ENCODE results near the gene BCAS1. TPM values are rescaled to one million over a fixed set of nuclear protein-coding genes. Genes with fewer than 3 reads are reported as not detected.

The BCAS1 gene
- total RNA-seq, 1 donor from 2014 or later, result 2.1 TPM

- no peak overlapping the region for H3K4me3 ChIP-seq (ENCODE audit: low read length in 3 of 3)
- no peak overlapping the region for H3K27ac ChIP-seq (ENCODE audit: low read depth, low read length)
- H3K4me1 ChIP-seq (ENCODE audit: control insufficient read depth in 3 of 3, insufficient read depth in 3 of 3, low read length in 3 of 3), result peaks cover 11 to 17% (median 14%) of the 10 kb centered on the region in 3 donors
- no peaks in the 10 kb centered on the region for H3K36me3 ChIP-seq (ENCODE audit: control insufficient read depth in 3 of 3, insufficient read depth in 3 of 3, low read length in 3 of 3)
- H3K27me3 ChIP-seq (ENCODE audit: control insufficient read depth in 3 of 3, insufficient read depth in 3 of 3, low read length in 3 of 3), result no peaks in the 10 kb centered on the region
- H3K9me3 ChIP-seq (ENCODE audit: control insufficient read depth in 3 of 3, low read length in 3 of 3), result no peaks in the 10 kb centered on the region
- H3K9ac ChIP-seq (ENCODE audit: low read depth in 1 of 3, low read length in 3 of 3), result no peak overlapping the region
Observed at GRCh38 chr20:53903652-53903987, 166.8 kb downstream of the BCAS1 start.

- Histone ChIP-seq H3K4me3 (ENCODE audit: low read length in 3 of 3) (no peak overlapping the region), H3K27me3 (ENCODE audit: control insufficient read depth in 3 of 3, insufficient read depth in 3 of 3, low read length in 3 of 3) (no peaks in the 10 kb centered on the region), H3K36me3 (ENCODE audit: control insufficient read depth in 3 of 3, insufficient read depth in 3 of 3, low read length in 3 of 3) (no peaks in the 10 kb centered on the region), H3K27ac (ENCODE audit: low read depth, low read length) (no peak overlapping the region), H3K9me3 (ENCODE audit: control insufficient read depth in 3 of 3, low read length in 3 of 3) (no peaks in the 10 kb centered on the region), H3K4me1 (ENCODE audit: control insufficient read depth in 3 of 3, insufficient read depth in 3 of 3, low read length in 3 of 3) (peaks cover 11 to 17% (median 14%) of the 10 kb centered on the region in 3 donors), H3K9ac (ENCODE audit: low read depth in 1 of 3, low read length in 3 of 3) (no peak overlapping the region)
Observed at GRCh38 chr20:53902968-53903651, 167.3 kb downstream of the BCAS1 start.

GRCh38 chr20:53901497-53902096, 168.8 kb downstream of the BCAS1 start:
- peak overlapping the region; percentile 82 for H3K27ac ChIP-seq (ENCODE audit: low read depth, low read length)
- no peaks in the 10 kb centered on the region for H3K27me3 ChIP-seq (ENCODE audit: control insufficient read depth in 3 of 3, insufficient read depth in 3 of 3, low read length in 3 of 3)
- H3K9ac ChIP-seq (ENCODE audit: low read depth in 1 of 3, low read length in 3 of 3), result no peak overlapping the region
- H3K4me1 ChIP-seq (ENCODE audit: control insufficient read depth in 3 of 3, insufficient read depth in 3 of 3, low read length in 3 of 3), result peaks cover 11 to 17% (median 14%) of the 10 kb centered on the region in 3 donors
- no peaks in the 10 kb centered on the region for H3K9me3 ChIP-seq (ENCODE audit: control insufficient read depth in 3 of 3, low read length in 3 of 3)
- H3K4me3 ChIP-seq (ENCODE audit: low read length in 3 of 3), result no peak overlapping the region
- no peaks in the 10 kb centered on the region for H3K36me3 ChIP-seq (ENCODE audit: control insufficient read depth in 3 of 3, insufficient read depth in 3 of 3, low read length in 3 of 3)

DNA sequence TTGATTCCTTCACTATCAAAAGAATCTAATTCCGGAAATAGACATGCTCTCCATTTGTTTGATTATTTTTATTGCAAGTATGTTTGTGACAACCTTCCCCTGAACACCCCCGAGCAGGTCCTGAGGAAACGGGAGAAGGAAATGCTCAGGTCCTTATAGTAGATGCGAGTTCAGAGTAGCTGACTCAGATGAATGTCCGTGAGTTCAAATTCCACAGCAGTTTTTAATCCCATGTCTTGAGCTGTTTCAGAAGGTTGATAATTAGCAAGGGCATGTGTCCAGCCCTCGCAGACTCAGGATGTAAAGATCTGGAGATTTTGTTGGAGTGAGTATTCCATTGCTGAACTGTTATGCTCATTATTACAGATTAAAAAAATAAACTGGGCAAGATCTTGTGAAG, 169.3 kb downstream of the BCAS1 start:
- H3K27ac ChIP-seq (ENCODE audit: low read depth, low read length), result peak overlapping the region; percentile 82
- H3K4me3 ChIP-seq (ENCODE audit: low read length in 3 of 3), result no peak overlapping the region
- no peaks in the 10 kb centered on the region for H3K27me3 ChIP-seq (ENCODE audit: control insufficient read depth in 3 of 3, insufficient read depth in 3 of 3, low read length in 3 of 3)
- no peaks in the 10 kb centered on the region for H3K36me3 ChIP-seq (ENCODE audit: control insufficient read depth in 3 of 3, insufficient read depth in 3 of 3, low read length in 3 of 3)
- H3K9ac ChIP-seq (ENCODE audit: low read depth in 1 of 3, low read length in 3 of 3), result no peak overlapping the region
- H3K4me1 ChIP-seq (ENCODE audit: control insufficient read depth in 3 of 3, insufficient read depth in 3 of 3, low read length in 3 of 3), result peaks cover 11 to 17% (median 14%) of the 10 kb centered on the region in 3 donors
- no peaks in the 10 kb centered on the region for H3K9me3 ChIP-seq (ENCODE audit: control insufficient read depth in 3 of 3, low read length in 3 of 3)

- Histone ChIP-seq H3K9ac (ENCODE audit: low read depth in 1 of 3, low read length in 3 of 3) (no peak overlapping the region), H3K4me3 (ENCODE audit: low read length in 3 of 3) (no peak overlapping the region), H3K27me3 (ENCODE audit: control insufficient read depth in 3 of 3, insufficient read depth in 3 of 3, low read length in 3 of 3) (no peaks in the 10 kb centered on the region), H3K4me1 (ENCODE audit: control insufficient read depth in 3 of 3, insufficient read depth in 3 of 3, low read length in 3 of 3) (peaks cover 11 to 17% (median 14%) of the 10 kb centered on the region in 3 donors), H3K36me3 (ENCODE audit: control insufficient read depth in 3 of 3, insufficient read depth in 3 of 3, low read length in 3 of 3) (no peaks in the 10 kb centered on the region), H3K9me3 (ENCODE audit: control insufficient read depth in 3 of 3, low read length in 3 of 3) (no peaks in the 10 kb centered on the region), H3K27ac (ENCODE audit: low read depth, low read length) (peak overlapping the region; percentile 82)
Observed at GRCh38 chr20:53900380-53900999, 169.9 kb downstream of the BCAS1 start.

GRCh38 chr20:53899351-53900167, 170.8 kb downstream of the BCAS1 start:
- Histone ChIP-seq H3K4me3 (ENCODE audit: low read length in 3 of 3) (no peak overlapping the region), H3K27me3 (ENCODE audit: control insufficient read depth in 3 of 3, insufficient read depth in 3 of 3, low read length in 3 of 3) (no peaks in the 10 kb centered on the region), H3K36me3 (ENCODE audit: control insufficient read depth in 3 of 3, insufficient read depth in 3 of 3, low read length in 3 of 3) (no peaks in the 10 kb centered on the region), H3K9ac (ENCODE audit: low read depth in 1 of 3, low read length in 3 of 3) (no peak overlapping the region), H3K4me1 (ENCODE audit: control insufficient read depth in 3 of 3, insufficient read depth in 3 of 3, low read length in 3 of 3) (peaks cover 11 to 17% (median 14%) of the 10 kb centered on the region in 3 donors), H3K9me3 (ENCODE audit: control insufficient read depth in 3 of 3, low read length in 3 of 3) (no peaks in the 10 kb centered on the region), H3K27ac (ENCODE audit: low read depth, low read length) (peak overlapping the region; percentile 30)

DNA sequence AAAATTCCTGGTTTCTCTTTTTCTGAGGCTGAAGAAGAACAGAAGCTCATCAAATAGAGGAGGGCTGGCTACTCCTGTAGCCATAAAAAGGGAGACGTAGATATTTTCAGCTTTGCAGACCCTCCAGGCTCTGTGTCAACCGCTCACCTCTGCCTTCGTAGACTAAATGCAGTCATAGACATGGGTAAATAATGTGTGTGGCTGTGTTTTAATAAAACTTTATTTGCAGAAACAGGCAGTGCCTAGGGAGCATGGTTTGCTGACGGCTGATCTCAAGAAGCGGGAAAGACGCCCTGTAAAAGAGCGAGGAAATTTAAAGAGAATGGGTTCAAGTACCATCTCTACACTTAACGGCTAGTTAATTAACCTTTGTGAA, 171.8 kb downstream of the BCAS1 start:
- Histone ChIP-seq H3K36me3 (ENCODE audit: control insufficient read depth in 3 of 3, insufficient read depth in 3 of 3, low read length in 3 of 3) (no peaks in the 10 kb centered on the region), H3K9me3 (ENCODE audit: control insufficient read depth in 3 of 3, low read length in 3 of 3) (no peaks in the 10 kb centered on the region), H3K4me1 (ENCODE audit: control insufficient read depth in 3 of 3, insufficient read depth in 3 of 3, low read length in 3 of 3) (peaks cover 11 to 17% (median 14%) of the 10 kb centered on the region in 3 donors), H3K27ac (ENCODE audit: low read depth, low read length) (peak overlapping the region; percentile 4), H3K27me3 (ENCODE audit: control insufficient read depth in 3 of 3, insufficient read depth in 3 of 3, low read length in 3 of 3) (no peaks in the 10 kb centered on the region), H3K4me3 (ENCODE audit: low read length in 3 of 3) (no peak overlapping the region), H3K9ac (ENCODE audit: low read depth in 1 of 3, low read length in 3 of 3) (no peak overlapping the region)

GRCh38 chr20:53897884-53898555, 172.4 kb downstream of the BCAS1 start:
- Histone ChIP-seq H3K27me3 (ENCODE audit: control insufficient read depth in 3 of 3, insufficient read depth in 3 of 3, low read length in 3 of 3) (no peaks in the 10 kb centered on the region), H3K9me3 (ENCODE audit: control insufficient read depth in 3 of 3, low read length in 3 of 3) (no peaks in the 10 kb centered on the region), H3K4me3 (ENCODE audit: low read length in 3 of 3) (no peak overlapping the region), H3K9ac (ENCODE audit: low read depth in 1 of 3, low read length in 3 of 3) (no peak overlapping the region), H3K27ac (ENCODE audit: low read depth, low read length) (peak overlapping the region; percentile 4), H3K36me3 (ENCODE audit: control insufficient read depth in 3 of 3, insufficient read depth in 3 of 3, low read length in 3 of 3) (no peaks in the 10 kb centered on the region), H3K4me1 (ENCODE audit: control insufficient read depth in 3 of 3, insufficient read depth in 3 of 3, low read length in 3 of 3) (peaks cover 11 to 17% (median 14%) of the 10 kb centered on the region in 3 donors)

GRCh38 chr20:53896647-53897046, 173.7 kb downstream of the BCAS1 start:
- Histone ChIP-seq H3K27ac (ENCODE audit: low read depth, low read length) (no peak overlapping the region), H3K27me3 (ENCODE audit: control insufficient read depth in 3 of 3, insufficient read depth in 3 of 3, low read length in 3 of 3) (no peaks in the 10 kb centered on the region), H3K9ac (ENCODE audit: low read depth in 1 of 3, low read length in 3 of 3) (no peak overlapping the region), H3K4me3 (ENCODE audit: low read length in 3 of 3) (no peak overlapping the region), H3K9me3 (ENCODE audit: control insufficient read depth in 3 of 3, low read length in 3 of 3) (no peaks in the 10 kb centered on the region), H3K36me3 (ENCODE audit: control insufficient read depth in 3 of 3, insufficient read depth in 3 of 3, low read length in 3 of 3) (no peaks in the 10 kb centered on the region), H3K4me1 (ENCODE audit: control insufficient read depth in 3 of 3, insufficient read depth in 3 of 3, low read length in 3 of 3) (peaks cover 9 to 15% (median 10%) of the 10 kb centered on the region in 3 donors)
